Measurements from ENCODE around the gene CD47.

DNA sequence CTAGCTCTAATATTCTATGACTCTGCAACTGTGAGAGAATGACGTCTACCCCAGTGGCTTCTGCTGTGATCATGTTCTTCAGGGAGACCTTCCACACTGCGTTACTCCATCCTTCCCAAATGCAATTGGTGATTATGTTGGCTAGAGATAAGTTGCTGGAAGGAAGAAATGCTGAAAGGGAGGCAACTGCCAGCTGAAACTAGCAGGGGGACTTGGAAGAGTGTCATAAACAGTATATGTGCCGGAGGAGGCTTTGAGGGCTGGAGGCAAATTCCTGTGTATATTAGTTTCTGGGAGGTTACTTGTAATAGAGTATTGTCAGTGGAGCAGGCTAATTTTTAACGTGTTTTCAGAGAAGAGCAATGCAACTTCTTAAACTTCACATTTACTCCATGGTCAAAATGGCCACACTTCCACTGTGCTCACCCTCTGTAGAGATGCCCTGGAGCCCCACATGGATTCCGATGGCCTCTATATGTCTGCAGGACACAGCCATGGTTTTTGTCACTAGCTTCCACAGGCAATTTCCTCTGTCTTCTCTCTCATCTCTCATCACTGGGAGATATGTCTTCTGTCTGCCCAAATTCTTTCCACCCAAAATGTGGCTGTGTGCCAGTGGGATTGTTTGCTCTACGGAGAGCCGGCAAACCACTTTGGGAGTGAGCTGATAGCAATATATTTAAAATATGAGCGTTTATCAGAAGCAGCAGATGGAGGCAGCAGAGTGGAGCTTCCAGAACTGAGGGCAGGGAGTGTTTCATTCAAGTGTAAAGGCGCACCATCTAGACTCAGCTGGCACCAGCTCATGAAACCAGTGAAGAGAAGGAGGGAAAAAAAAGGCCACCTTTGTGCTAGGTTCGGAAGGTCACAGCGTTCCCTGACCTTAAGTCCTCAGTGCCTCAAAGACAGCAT, 13.3 kb upstream of the CD47 start:
- TF ChIP-seq CTCF (IDR thresholded peaks at IDR 0.05) (no peak), EZH2 (IDR thresholded peaks at IDR 0.05; ENCODE audit: borderline replicate concordance, insufficient read depth, low read depth, low read length, poor library complexity, severe bottlenecking) (no peak)
